Measurements from ENCODE around the gene CUL3. TPM values are rescaled to one million over a fixed set of nuclear protein-coding genes. Genes with fewer than 3 reads are reported as not detected.

CUL3 gene
- total and polyA plus RNA-seq, 2 of the 13 experiments (the other 11 are each of a cell fraction or from before 2014, with no cell fraction given) = 33.2 to 62.3 TPM

DNA sequence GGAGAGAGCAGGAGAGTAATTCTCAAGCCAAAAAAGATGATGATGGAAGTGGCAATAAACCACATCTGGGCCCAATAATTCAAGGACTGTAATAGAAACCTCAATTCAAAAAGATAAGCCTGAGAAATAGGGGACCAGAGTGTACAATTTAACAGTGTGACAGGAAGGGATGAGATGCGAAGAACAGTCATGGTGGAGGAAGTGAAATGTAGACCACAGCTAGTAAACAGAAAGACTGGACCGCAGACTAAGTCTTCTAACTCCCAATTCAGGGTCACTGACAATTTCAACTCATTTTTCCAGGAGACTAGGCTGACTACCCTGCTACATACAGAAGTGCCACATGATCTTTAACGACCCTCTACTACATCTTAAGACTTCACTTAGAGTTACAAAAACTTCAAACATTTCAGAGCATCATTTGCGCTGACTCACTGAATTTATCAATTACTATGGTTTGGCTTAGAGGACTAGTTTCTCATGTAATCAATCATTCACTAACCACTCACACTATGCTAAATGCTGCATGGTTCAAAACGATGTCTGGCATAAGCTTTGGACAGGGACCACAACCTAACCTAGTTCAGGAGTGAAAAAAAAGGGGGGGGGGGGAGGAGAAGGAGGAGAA is 9.0 kb downstream of the CUL3 start:
- Histone ChIP-seq H4K20me1 (ENCODE audit: insufficient read depth, low read length) (peaks cover 77% of the 10 kb centered on the region), H3K79me2 (ENCODE audit: insufficient read depth, low read length) (peaks cover 100% of the 10 kb centered on the region)

More for the DNA sequence above, 9.0 kb downstream of the CUL3 start:
- Histone ChIP-seq H3K9ac (ENCODE audit: insufficient read depth, low read depth, low read length) (no peak overlapping the region), H2AFZ (ENCODE audit: low read length) (no peak overlapping the region), H3K9me3 (ENCODE audit: low read length) (no peaks in the 10 kb centered on the region), H3K4me2 (ENCODE audit: low read depth, low read length) (no peak overlapping the region), H3K27me3 (ENCODE audit: control insufficient read depth in 1 of 2, insufficient read depth in 2 of 2, low read length in 2 of 2) (no peaks in the 10 kb centered on the region), H3K36me3 (replicated peaks in 1 of 2; ENCODE audit: control insufficient read depth in 1 of 2, insufficient read depth in 2 of 2, low read length in 2 of 2) (peaks cover 0 to 19% of the 10 kb centered on the region in 2 experiments; a peak in 3 of 5 replicates), H3K27ac (ENCODE audit: extremely low read length, insufficient read depth, low read length) (no peak overlapping the region), H3K4me3 (replicated peaks in 1 of 3; ENCODE audit: insufficient read depth in 1 of 3, low read depth in 2 of 3, low read length in 3 of 3) (no peak overlapping the region), H3K4me1 (ENCODE audit: insufficient read depth, low read length) (peaks cover 46% of the 10 kb centered on the region)
- WGBS (ENCODE audit: low lambda C conversion rate) = 90% methylated on average over 5 of the region's 5 CpGs
- FAIRE-seq (no peak), ATAC-seq (no peak), DNase-seq (ENCODE audit: low spot score) (no peak)
- in situ Hi-C loops (cut with HindIII; ENCODE audit: extremely low pct_ligation_motif_present, low pct_unique_long_range_greater_than_20kb) = no loop called here
- POLR2A ChIA-PET = no interaction called here
- CTCF ChIA-PET (ENCODE audit: low intra/inter-chr PET ratio, low total read pairs) = no interaction called here
- TF ChIP-seq NFE2L2 (IDR thresholded peaks at IDR 0.05; ENCODE audit: low read length) (peak; percentile 11; the same call in 1 of the 2 replicates), MAFK (conservative IDR thresholded peaks at IDR 0.05 in 1 of 2, IDR thresholded peaks at IDR 0.05 in 1 of 2; ENCODE audit: low read length in 2 of 2) (peak; percentile 80 to 82), ZNF121 (CRISPR knock-in tag; IDR thresholded peaks at IDR 0.05) (no peak), MAFF (IDR thresholded peaks at IDR 0.05; ENCODE audit: low read depth, low read length) (peak; percentile 71; the same call in 1 of the 2 replicates), FOXA3 (CRISPR knock-in tag; IDR thresholded peaks at IDR 0.05) (no peak), ZNF138 (CRISPR knock-in tag; IDR thresholded peaks at IDR 0.05; ENCODE audit: low read depth) (no peak), ZNF589 (CRISPR knock-in tag; conservative IDR thresholded peaks at IDR 0.05) (no peak), KDM5A (IDR thresholded peaks at IDR 0.05; ENCODE audit: borderline replicate concordance, low read length) (no peak)
- TF ChIP-seq, protein P1, sequence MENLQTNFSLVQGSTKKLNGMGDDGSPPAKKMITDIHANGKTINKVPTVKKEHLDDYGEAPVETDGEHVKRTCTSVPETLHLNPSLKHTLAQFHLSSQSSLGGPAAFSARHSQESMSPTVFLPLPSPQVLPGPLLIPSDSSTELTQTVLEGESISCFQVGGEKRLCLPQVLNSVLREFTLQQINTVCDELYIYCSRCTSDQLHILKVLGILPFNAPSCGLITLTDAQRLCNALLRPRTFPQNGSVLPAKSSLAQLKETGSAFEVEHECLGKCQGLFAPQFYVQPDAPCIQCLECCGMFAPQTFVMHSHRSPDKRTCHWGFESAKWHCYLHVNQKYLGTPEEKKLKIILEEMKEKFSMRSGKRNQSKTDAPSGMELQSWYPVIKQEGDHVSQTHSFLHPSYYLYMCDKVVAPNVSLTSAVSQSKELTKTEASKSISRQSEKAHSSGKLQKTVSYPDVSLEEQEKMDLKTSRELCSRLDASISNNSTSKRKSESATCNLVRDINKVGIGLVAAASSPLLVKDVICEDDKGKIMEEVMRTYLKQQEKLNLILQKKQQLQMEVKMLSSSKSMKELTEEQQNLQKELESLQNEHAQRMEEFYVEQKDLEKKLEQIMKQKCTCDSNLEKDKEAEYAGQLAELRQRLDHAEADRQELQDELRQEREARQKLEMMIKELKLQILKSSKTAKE (CRISPR knock-in tag; IDR thresholded peaks at IDR 0.05; ENCODE audit: borderline replicate concordance) = no peak
- no TSS peak for BruUV-seq (replicated peaks)
- intact Hi-C loops (cut with micrococcal nuclease; ENCODE audit: unreplicated experiment) = loop anchor here (5.0 kb wide), 1 partner anchor 39 kb away; no protein-coding TSS in a partner anchor
